ENCODE data around the gene DCAF15.
A peak's percentile ranks its signal among the peaks of the same experiment; 100 is the strongest.
"Not testable (repeated sequence)": the region's sequence is repeated elsewhere in the genome, so short reads cannot be mapped to it uniquely, and the experiment has no call there.

DCAF15 gene, protein sequence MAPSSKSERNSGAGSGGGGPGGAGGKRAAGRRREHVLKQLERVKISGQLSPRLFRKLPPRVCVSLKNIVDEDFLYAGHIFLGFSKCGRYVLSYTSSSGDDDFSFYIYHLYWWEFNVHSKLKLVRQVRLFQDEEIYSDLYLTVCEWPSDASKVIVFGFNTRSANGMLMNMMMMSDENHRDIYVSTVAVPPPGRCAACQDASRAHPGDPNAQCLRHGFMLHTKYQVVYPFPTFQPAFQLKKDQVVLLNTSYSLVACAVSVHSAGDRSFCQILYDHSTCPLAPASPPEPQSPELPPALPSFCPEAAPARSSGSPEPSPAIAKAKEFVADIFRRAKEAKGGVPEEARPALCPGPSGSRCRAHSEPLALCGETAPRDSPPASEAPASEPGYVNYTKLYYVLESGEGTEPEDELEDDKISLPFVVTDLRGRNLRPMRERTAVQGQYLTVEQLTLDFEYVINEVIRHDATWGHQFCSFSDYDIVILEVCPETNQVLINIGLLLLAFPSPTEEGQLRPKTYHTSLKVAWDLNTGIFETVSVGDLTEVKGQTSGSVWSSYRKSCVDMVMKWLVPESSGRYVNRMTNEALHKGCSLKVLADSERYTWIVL

DNA sequence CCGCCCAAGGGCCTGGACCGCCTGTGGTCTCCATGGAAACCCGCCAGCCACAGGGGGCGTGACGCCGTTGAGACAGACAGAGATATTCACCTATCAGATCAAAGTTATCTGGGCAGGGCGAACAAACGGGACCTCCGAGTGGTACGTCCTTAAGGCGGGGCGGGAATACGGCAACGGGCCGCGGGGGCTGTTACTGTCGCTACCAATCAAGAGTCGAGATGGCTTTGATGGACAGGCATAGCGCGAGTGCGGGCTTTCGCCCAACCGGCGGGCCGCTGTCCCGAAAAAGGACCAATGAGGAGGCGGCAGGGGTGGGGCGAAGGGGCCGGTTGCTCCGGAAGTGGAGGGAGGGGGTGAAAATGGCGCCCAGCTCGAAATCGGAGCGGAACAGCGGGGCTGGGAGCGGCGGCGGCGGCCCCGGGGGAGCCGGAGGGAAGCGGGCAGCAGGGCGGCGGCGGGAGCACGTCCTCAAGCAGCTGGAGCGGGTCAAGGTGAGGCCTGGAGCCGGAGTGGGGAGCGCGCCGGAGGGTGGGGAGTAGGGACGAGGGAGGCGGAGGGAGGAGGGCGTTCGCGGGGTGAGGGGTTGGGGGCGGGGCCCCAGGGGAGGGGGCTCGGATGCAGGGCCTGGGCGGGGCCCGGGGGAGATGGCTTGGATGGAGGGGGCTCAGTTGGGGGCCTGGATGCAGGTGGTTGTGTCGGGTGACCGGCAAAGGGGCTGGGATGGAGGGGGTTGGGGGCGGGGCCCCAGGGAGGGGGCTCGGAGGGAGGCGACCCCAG is at the start of gene DCAF15:
DCAF15 (plus strand) TSS at position 356 of the 777 bp plus-strand sequence; CDS start at position 360, 4 bp downstream.
- peak; percentile 97 for DNase-seq

DNA sequence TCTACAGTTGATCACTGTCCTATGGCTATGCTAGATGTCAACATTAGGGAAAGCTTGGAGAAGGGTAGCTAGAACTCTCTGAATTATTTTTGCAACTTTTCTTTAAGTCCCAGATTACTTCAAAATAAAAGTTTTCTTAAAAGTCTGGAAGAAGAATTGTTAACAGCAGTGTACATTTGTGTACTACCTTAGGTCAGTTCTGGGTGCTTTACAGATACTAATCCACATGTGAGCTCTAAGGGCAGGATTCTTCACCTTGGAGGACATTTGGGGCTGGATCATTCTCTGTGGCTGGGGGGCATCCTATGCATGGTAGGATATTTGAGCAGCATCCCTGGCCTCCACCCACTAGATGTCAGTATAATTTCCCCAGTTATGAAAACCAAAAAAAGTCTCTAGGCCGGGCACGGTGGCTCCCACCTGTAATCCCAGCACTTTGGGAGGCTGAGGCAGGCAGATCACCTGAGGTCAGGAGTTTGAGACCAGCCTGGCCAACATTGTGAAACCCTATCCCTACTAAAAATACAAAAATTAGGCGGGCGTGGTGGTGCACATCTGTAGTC is 49.2 kb upstream of the DCAF15 start:
- no peak for DNase-seq

DNA sequence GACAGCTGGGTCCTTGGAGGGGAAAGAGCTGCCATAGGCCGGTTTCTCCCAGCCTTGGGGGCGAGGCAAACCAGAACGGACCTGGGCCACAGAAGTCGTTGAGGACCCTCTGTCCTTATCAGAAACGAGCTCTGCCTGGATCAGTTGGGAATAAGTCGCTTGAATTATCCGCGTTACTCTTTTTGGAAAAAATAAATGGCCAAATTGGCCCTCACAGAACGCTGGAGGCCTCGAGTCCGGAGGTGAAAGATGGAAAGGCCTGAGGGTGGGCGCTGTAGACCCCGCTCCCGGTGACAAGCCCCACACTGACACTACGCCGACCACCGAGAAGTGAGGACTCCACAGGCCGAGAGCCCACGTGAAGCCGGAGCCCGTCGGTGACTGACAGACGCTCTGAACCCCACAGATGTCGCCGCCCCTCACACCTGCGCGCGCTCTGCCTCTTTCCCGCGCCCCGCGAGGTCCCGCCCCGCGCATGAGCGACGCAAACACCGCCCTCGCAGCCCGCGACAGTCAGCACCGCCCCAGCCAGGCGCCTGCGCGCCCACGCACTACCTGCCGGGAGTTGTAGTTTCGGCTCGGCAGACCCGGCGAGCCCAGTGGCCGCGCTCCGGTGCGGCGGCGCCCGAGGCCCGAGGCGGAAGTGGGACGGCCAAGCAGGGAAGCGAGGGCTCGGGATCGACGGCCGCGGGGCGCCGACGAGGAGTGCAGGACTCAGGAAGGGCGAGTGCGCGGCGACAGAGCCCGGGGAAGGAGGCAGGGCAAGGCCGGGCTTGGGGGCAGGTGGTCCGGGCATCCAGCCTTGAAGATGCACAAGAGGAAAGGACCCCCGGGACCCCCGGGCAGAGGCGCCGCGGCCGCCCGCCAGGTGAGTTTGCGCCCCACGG is 46.4 kb upstream of the DCAF15 start, which contains the start of the genes BRME1 and CC2D1A:
BRME1 (minus strand) TSS at position 484 of the 887 bp plus-strand sequence. CDS start 1,225 bp downstream, outside the sequence.
CC2D1A (plus strand) TSS at position 568 of the 887 bp plus-strand sequence; CDS start at position 809, 241 bp downstream.
- DNase-seq: peak; percentile 79

DNA sequence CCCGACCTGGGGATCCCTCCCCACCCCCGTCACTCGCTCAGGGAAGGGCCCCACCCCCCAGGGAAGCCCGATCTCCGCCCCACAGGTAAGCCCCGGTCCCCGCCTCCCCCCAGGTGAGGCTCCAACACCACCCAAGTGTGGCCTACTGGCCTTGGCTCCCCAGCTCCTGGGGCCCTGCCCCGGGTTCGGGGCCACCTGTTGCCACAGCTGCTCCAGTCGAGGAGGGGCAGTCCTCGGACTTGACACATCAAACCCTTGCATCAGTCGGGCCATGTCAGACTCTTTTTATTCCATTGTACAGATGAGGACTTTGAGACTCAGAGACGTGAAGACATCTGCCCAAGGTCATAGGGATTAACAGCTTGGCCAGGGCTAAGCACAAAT is 45.8 kb upstream of the DCAF15 start:
- DNase-seq: no peak

DNA sequence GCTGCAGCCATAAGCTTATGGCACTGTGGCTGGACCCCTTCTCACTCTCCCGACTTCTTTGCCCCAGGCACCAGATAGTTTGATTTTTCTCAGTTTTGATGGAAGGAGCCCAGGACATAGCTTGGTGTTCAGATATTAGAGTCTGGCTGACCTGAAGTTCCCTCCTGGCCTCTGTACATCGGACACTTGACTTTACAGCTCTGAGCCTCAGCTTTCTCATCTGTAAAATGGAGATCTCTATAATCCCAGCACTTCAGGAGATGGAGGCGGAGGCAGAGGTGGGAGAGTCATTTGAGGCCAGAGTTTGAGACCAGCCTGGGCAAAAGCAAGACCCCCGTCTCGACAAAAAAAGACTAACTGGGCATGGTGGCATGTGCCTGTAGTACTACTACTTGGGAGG is 45.4 kb upstream of the DCAF15 start:
- DNase-seq: no peak

DNA sequence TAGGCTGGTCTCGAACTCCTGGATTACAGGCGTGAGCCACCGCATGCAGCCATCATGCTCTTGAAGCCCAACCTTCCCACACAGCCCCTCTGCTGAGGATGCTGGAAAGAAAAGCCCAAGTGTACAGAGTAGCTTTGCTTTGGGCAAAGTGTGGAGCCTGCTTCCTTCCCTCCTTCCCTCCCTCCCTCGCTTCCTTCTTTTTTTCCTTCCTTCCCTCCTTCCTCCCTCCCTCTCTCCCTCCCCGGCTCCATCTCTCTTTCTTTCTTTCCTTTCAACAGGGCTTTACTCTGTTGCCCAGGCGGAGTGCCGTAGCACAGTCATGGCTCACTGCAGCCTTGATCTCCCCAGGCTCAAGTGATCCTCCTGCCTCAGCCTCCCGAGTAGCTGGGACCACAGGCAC is 43.6 kb upstream of the DCAF15 start:
- no peak for DNase-seq

DNA sequence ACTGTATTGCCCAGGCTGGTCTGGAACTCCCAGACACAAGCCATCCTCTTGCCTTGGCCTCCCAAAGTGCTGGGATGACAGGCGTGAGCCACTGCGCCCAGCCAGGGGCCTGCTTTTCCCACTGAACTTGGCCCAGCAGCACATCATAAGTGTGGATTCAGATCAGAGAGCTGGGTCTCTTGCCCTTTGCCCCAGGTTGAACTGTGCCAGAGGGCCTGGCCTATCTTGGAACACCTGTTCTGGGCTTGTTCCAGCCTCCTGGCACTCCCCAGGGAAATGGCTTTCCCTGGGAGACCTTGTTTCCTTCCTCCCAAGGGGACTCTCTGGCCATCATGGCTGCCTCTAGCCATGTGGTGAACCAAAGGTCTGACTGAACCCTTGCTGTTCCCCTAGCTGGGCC is 42.9 kb upstream of the DCAF15 start:
- DNase-seq: no peak

DNA sequence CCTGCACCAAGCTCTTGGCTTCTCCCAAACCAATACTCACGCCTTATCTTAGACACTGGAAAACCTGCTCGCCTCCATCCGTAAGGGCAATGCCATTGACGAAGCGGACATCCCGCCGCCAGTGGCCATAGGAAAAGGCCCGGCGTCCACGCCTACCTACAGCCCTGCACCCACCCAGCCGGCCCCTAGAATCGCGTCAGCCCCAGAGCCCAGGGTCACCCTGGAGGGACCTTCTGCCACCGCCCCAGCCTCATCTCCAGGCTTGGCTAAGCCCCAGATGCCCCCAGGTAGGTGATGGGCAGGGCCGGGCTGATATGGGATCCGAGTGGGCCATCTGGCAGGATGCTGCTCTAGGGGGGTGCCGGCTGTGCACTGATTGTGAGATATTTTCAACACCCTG is 39.0 kb upstream of the DCAF15 start:
- no peak for DNase-seq

DNA sequence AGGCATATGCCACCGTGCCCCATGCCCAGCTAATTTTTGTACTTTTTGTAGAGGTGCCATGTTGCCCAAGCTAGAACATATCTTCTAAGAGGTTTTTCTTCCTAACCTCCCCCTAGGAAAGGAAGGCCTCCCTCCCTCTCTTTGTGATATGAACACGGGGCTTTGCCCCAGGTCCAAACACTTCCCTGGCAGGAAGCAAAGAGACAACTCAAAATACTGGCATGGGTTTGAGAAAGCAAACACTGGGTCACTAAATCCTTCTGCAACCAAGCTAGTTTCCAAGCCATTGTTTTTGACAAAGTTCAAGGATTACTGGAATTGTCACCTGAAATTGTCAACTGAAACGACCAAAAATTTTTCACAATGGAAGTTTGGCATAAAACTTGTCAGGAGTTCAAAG is 37.5 kb upstream of the DCAF15 start:
- no peak for DNase-seq

DNA sequence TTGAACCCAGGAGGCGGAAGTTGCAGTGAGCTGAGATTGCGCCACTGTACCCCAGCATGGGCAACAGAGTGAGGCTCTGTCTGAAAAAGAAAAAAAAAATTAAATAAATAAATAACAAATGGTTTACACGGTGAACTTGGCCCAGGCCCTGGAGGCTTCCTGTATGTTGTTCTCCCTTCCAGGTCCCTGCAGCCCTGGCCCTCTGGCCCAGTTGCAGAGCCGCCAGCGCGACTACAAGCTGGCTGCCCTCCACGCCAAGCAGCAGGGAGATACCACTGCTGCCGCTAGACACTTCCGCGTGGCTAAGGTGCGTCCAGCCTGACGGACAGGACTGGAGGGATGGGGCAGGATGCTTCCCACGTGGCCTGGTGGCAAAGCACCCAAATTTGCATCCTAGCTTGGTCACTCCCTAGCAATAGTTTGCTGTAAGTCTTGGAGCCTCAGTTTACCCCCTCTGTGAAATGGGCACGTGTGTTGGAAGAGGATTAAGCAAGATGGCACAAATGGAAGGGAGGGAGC is 34.4 kb upstream of the DCAF15 start:
- no peak for DNase-seq

DNA sequence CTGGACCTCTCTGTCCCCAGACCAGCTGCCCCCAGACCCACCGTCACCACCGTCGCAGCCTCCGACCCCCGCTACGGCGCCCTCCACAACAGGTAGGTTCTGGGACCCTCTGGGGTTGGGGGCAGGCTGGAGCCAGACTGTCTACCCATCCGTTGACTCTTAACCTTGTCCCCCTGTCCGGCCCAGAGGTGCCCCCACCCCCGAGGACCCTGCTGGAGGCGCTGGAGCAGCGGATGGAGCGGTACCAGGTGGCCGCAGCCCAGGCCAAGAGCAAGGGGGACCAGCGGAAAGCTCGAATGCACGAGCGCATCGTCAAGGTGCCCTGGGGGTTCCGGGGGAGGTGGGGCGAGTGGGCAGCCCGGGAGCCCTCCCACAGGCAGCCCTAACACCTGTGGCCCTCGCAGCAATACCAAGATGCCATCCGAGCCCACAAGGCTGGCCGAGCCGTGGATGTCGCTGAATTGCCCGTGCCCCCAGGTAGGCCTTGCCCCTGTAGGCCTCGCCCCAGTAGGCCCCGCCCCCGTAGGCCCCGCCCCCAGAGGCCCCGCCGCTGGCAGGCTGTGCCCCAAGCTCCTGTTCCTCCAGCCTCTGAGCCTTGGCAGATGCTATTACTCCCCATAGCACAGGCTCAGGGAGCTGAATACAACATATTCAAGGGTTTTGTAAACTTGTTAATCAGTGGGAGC is 33.4 kb upstream of the DCAF15 start:
- no peak for DNase-seq

DNA sequence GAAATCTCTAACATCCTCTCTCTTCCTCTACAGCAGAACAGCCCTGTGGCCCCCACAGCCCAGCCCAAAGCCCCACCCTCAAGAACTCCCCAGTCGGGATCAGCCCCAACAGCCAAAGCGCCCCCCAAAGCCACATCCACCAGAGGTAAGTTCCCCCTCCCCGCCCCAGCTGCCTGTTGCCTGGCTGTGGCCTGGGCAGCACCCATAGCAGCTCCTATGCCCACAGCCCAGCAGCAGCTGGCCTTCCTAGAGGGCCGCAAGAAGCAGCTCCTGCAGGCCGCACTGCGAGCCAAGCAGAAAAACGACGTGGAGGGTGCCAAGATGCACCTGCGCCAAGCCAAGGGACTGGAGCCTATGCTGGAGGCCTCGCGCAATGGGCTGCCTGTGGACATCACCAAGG is 31.8 kb upstream of the DCAF15 start:
- DNase-seq: no peak

DNA sequence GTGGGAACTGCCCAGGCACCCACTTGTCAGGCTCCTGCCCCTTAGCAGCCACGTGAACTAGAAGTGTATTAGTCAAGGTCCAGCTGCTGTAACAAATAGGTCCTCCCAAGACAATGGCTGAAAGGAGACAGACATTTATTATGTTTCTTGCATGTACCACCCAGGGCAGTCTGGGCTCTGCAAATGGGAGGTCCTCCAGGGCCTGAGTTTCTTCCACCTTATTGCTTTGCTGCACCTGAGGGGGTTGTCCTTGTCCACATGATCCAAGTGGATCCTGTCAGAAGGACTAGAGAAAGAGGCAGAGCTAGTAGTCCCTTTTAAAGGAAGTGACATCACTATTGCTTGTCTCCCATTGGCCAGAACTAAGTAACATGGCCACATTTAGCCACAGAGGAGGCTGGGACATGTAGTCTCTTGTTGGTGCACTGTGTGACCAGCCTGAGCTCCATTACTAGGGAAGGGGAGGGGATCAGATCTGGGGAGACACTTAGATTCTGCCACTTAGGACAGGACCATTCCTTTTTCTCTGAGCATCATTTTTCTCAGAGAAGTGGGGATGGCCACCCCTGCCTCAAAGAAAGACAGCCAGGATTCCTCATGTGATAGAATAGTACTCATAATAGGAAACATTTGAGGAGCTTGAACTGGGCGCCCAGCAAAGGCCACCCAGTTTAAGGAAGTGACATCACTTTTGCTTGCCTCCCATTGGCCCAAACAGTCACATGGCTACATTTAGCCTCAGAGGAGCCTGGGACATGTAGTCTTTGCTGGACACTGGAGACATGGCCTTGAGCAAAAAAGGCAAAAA is 31.2 kb upstream of the DCAF15 start:
- DNase-seq: peak; percentile 4

DNA sequence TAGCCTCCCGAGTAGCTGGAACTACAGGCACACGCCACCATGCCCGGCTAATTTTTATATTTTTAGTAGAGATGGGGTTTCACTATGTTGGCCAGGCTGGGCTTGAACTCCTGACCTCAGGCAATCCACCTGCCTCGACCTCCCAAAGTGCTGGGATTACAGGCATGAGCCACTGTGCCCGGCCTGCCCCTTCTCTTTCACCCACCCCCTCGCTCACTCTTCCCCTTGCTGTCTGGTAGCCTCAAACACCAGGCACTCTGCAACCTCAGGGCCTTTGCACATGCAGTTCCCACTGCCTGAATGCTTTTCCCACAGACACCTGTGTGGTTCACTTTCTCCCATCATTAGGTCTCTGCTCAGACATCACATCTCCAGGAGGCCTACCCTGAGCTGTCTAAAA is 30.2 kb upstream of the DCAF15 start:
- not testable (repeated sequence) for DNase-seq

DNA sequence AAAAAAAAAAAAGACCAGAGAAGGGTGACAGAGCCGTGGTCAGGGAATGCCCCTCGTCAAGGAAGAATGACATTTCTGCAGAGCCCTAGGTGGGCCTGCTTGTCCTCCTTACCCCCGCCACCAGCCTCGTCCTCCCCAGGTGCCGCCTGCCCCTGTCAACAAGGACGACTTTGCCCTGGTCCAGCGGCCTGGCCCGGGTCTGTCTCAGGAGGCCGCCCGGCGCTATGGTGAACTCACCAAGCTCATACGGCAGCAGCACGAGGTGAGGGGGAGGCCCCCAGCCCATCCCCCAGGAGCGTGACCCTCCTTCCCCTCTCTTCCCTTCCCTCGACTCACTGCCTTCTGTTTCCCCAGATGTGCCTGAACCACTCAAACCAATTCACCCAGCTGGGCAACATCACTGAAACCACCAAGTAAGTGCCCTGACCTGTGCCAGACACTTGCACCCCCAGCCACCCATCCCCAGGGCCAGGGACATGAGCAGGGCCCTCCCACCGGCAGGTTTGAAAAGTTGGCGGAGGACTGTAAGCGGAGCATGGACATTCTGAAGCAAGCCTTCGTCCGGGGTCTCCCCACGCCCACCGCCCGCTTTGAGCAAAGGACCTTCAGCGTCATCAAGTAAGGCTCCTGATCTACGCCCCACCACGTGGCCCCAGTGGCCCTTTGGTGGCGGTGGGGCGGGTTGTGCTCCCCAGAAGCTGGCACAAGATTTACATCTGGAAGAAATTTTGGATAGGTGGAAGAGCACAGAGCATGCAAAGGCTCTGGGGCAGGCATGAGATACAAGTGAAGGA is 28.9 kb upstream of the DCAF15 start:
- DNase-seq: no peak

DNA sequence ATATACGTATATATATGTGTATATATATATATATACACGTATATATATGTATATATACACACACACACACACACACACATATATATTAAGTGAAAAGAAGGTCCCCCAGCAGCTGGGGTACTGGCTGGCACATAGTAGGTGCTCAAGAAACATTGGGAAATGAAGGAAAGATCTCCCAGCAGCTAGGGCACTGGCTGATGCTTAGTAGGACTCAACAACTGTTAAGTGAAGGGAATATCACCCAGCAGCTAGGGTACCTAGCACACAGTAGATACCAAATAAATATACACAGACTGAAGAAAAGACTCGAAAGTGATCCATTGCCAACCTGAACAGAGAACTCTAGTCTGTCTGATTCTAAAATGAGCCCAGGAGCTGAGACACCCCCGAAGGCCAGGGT is 26.3 kb upstream of the DCAF15 start:
- DNase-seq: no peak

DNA sequence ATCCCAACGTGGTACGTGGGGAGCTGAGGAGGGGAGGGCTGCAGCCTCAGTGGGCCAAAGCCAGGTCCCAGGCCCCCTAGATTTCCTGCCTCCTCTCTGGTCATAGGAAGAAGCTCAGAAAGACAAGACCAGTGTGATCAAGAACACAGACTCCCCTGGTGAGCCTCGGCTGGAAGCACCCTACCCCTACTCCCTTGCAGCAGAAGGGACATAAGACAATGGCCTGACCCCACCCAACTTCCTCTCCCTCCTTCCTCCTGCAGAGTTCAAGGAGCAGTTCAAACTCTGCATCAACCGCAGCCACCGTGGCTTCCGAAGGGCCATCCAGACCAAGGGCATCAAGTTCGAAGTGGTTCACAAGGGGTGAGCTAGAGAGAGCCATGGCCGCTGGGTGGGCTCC is 25.6 kb upstream of the DCAF15 start:
- DNase-seq: no peak

DNA sequence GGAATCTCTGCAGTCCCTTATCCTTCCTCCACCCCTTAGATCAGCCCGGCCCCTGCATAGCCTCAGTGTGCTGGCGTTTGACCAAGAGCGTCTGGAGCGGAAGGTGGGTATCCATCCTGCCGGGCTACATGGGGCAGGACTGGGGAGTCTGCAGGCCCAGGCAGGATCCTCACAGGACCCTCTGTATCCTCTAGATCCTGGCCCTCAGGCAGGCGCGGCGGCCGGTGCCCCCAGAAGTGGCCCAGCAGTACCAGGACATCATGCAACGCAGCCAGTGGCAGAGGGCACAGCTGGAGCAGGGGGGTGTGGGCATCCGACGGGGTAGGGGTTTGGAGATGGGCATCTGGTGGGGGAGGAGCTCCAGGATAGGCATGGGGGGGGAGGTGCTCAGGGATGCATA is 23.0 kb upstream of the DCAF15 start:
- DNase-seq: no peak

DNA sequence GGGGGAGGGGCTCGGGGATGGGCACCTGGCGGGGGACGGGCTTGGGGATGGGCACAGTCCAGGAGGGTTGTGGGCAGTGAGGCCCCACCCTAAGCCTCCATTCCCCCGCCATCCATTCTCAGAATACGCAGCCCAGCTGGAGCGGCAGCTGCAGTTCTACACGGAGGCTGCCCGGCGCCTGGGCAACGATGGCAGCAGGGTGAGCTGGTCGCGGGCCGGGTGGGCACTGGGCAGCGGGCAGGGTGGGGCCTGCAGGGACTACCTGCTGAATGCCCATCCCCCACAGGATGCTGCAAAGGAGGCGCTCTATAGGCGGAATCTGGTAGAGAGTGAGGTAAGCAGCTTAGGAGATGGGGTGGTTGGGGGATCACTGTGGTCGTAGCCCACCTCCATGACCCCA is 22.4 kb upstream of the DCAF15 start:
- DNase-seq: no peak

DNA sequence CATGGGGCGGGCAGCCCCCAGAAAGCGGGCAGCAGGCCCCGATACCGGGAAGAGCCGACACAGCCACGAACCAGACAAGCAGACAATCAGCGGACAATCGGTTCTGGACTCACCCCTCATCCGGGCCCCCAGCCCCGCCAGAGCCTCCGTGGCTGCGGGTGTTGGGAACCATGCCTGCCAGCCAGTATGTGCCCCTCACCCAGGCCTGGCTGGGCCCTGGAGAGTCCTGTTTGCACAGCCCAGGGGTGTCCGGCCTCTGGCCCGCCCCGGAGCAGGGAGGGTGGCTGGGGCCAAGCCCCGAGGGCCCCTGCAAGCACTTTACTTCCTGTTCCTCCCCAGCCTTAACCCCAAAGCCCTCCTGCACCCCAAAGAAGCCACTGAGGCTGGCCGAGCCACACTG is 21.9 kb upstream of the DCAF15 start:
- no peak for DNase-seq
